Fibroblast of skin of right biceps (primary cell): Measurements from ENCODE around the gene LDLRAD1.
"Not testable (repeated sequence)": the region's sequence is repeated elsewhere in the genome, so short reads cannot be mapped to it uniquely, and the experiment has no call there.

Experiments used
- DNase-seq: peaks from one replicate; pipeline ENCODE4 v3.0.0-alpha.2; 2013

The LDLRAD1 gene, protein sequence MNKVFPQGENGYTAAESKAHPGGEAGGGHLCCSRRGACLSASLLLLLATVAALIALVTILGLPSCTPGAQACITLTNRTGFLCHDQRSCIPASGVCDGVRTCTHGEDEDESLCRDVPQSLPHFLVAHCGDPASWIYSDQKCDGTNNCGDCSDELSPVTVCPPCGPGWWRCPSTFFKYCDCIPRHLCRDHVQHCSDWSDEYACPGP

DNA sequence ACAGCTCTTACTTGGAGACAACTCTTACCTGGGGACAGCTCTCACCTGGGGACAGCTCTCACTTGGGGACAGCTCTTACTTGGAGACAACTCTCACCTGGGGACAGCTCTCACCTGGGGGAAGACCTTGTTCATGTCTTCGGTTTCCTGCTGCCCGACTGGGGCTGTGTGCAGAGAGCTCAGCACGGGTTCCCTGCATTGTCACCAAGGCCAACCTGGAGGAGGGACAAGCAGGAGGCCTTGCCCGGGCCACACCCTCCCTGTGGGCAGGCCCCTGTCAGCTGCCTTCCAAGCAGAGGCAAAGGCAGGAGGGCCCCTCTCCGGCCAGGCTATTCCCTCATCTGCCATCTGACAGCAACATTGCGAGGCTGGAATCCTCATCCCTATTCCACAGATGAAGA lies at the start of gene LDLRAD1:
Gene LDLRAD1, minus strand, starts transcription at position 208 of the 400 bp plus-strand sequence. Its CDS starts 74 bp downstream, at position 134.
- DNase-seq = no peak

DNA sequence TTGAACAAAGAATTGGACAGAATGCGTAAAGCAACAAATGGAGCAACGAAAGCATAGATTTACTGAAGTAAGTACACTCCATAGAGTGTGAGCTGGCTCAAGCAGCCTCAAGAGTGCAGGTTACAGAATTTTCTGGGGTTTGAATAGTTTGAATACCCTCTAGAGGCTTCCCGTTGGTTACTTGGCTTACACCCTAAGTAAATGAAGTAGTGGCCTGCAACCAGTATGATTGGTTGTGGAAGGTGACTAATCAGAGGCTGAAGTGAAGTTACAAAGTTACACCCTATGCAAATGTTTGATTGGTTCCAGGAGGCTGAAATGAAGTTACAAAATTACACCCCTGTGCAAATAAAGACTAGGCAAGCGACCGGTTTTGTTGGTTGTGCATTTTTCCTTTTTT lies 46.3 kb upstream of the LDLRAD1 start:
- no peak for DNase-seq

DNA sequence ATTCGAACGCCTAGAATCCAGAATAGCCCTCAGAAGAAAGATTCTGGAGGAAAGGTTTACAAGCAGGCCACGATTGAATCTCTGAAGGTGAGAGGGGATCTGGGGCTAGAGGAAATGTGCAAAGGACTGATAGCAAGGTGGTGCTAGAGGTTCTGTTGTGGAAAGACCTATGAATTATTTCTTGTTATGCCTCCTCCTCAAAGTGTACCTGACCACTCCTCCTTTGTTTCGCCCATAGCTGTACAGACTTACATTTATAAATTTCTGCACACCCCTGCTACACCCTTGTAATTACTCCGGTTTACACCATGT lies 36.4 kb upstream of the LDLRAD1 start:
- DNase-seq = no peak

DNA sequence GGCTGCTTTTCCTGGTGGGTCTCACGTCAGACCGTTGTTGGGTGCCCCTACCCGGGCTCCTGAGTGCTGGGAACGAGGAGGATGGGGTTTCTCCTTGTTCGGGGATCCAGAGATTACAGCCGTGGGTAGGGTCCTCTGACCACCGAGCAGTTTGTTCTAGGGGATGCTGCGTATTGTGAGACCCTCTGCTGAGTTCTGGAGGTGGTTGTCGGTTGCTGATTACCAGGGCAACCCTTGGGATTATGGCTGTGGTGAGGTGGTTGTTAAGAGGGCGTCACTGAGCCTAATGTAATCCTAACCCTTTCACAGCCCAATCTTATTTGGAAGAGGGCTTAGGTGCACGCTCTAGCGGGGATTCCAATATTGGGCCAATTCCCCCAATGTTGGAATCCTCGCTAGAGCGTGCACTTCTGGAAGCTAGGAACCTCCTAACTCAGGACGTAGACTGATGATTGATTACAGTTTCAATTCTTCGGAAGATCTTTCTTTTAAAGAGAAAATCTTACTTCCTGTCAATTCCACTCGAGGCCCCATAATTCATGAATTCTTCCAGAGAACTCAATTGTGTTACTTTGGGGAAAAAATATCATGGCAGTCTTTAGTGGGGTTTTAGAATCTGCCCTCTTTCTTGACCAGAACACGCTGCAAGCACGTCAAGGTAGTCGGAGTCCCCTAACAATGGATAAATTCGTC lies 35.9 kb upstream of the LDLRAD1 start:
- peak; percentile 14 for DNase-seq

DNA sequence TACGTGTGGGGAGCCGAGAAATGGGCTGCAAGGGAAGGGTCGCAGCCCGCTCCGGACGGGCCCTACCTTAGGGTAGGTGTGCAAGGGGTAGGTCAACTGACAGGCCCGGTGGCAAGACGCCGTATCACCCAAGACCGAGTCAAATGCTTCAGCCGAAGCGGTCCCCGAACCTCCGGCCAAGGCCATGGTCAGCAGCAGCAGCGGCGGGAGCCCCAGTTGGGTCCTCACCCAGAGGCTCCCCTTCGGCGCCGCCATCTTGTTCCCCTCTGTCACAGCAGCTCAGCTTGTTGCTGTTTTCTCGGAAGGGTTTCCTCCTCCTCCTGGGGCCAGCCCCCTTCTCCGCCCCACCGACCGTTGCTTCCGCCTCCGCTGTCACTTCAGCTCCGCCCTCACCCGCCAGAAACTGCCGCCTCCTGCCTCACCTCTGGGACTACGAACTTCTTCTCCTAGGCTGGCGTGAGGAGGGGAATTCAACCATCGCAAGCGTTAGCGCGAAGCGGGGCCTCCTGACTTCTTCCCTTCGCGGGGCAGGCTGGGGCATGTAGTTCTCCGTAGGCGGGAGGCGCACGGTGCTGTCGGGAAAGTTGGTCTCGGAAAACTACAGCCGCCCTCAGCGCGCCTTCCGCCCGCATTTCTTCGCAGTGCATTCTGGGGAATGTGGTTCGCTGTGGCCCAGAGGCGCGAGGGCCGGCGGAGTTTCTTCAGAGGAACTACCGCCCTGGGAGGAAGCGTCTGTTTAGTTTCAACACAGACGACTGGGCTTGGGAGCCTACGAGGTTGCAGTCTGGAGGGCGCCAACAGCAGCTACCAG lies 35.2 kb upstream of the LDLRAD1 start, which contains the start of the genes TCEANC2 and TMEM59:
Gene TCEANC2, plus strand, starts transcription at position 675 of the 811 bp plus-strand sequence. CDS start 815 bp downstream, outside the sequence.
Gene TMEM59, minus strand, starts transcription at position 271 of the 811 bp plus-strand sequence. Its CDS starts 16 bp downstream, at position 255.
- peak; percentile 99 for DNase-seq

DNA sequence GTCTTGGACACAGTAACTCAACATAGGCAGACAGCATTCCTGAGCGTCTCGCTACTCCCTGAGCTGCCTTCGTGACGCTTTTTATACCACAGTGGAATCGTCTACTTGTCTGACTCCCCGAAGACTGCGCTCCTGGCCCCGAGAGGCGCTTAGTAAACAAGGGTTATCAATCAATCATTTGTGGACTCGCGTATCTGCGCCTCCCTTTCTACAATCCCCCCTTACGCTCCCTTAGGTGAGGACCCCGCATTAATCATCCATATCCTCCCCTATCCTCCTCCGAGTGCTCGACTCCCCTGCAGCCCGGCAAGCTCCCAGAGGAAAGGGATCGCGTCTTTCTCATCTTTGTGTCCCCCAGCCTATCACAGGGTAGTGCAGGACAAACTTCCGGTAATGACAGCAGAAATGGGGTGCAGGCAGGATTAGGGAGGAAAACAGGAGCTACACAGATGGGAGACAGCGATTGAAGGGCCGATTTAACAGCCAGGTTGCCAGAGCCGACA lies 34.5 kb upstream of the LDLRAD1 start:
- DNase-seq = peak; percentile 68

DNA sequence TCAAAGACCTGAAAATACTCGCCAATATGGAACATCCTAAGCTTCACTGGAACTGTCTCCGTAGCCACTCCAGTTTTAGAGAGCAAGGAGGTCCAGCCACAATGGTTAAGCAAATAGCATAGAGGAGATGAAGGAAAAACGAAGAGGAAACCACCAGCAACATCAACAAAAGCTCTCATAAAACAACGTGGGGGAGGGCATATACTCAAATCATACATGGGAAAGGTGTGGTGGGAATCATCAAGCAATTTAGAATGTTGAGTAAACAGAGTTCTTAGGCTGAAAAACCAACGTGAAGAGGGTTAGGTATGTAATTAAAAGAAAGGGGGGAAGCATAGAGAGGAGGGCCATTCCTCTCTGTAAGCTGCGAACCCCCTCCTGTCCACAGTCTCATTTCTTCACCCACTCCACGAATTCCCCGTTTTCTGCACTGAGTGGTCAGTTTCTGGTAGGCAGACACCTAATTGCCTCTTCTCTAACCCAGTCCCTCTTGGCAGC lies 34.0 kb upstream of the LDLRAD1 start:
- no peak for DNase-seq

DNA sequence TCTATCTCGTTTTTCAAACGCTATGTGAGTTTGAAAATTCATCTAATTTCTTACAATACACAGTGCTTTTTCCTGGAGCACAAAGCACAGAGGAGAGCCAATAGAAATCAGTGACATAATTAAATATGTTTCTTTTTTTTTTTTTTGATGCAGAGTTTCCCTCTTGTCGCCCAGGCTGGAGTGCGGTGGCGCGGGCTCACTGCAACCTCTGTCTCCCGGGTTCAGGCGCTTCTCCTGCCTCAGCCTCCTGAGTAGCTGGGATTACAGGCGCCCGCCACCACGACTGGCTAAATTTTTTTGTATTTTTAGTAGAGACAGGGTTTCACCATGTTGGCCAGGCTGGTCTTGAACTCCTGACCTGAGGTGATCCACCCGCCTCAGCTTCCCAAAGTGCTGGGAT lies 32.4 kb upstream of the LDLRAD1 start:
- DNase-seq = not testable (repeated sequence)

DNA sequence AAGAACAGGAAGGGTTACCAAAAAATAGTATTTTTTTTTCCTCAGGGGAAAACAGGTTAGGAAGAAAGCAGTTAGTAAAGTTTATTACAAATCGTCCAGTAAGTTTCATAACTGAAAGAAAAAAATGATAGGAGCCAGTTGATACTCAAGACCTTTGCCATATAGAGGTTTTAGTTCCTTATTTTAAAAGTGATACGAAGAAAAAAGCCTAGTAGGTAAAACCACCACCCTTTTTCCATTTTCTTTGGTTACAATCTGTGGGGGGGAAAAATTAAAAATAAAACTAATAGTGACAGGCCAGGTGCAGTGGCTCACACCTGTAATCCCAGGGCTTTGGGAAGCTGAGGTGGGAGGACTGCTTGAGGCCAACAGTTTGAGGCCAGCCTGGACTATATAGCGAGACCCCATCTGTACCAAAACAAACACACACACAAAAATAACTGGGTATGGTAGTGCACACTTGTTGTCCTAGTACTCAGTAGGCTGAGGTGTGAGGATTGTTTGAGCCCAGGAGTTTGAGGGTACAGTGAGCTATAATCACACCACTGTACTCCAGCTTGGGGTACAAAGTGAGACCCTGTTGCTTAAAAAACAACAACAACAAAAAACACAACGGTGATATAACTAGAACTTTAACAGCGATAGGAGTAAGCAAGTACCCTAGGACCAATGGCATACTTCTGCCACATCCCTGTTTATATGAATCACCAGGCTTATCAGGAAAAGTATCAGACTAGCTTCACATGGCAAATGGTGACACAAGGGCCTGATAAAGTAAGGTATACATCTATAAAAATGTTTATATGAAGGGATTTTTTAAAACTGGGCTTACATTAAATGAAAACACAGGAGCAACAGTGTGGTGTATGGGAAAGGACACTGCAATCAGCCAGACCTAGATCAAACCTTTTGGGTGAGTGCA lies 29.7 kb upstream of the LDLRAD1 start:
- no peak for DNase-seq

DNA sequence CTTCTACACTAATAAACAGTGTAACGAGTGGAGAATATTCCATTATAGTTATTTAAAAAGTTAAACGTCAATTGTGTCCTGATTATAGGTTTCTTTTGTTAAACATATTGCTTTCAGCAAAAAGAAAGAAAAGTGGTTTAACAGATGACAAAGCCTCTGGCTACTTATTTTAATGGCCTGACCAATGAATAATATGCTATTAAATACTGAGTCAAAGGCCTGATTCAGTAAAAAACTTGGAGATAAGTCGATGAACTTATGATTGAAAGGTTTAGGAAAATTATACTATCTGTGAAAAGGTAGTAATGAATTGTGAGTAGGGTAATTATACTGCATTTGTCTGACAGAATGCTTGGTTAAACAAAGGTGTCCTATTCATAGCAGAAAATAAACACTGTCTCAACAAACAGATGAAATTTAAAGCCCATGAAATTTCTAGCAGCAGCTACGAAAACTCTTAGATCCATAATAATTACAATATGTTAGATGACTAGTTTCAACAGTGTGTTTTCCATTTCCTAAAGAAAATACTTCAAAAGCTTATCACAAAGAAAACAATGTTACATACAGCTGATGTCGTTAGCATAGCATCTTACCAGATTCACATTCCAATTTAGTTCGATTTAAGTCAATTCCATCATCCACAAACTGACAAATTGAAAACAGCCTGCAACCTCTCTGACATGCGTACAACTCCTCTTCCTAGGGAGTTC lies 28.8 kb upstream of the LDLRAD1 start:
- peak; percentile 49 for DNase-seq

DNA sequence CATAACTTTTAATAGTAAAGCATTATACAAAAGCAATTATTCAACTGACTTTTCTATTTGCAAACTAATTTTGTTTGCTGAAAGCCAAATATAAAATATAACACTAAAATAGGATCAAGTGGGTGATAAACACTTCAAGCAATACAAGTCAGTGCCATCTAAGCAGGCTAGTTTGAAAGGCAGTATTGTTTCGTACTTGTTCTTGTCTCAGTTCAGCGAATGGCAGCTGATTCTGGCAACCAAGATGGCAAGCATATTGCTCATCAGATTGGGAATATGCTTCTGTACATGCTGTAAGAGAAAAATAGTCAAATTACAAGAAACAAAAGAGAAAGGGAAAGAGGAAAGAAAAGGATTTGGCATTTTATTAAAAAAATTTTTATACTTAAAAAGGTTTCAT lies 27.5 kb upstream of the LDLRAD1 start:
- DNase-seq = no peak

DNA sequence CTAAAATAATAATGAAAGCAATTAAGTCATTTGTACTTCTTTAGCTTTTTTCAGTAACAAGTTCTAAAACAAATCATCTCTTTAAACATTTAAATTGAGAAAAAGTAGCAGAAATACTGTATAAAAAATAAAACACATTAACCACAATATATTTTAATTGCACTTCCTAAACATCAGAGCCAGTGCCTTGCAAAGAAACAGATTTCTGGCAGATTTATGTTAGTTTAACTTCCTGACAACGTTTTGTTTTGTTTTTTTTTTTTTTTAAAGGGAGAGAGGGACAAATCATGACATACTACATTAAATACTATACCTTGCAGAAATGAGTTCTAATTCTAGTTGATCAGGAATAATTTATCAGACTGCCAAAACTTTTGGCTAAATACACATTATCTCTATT lies 23.8 kb upstream of the LDLRAD1 start:
- no peak for DNase-seq

DNA sequence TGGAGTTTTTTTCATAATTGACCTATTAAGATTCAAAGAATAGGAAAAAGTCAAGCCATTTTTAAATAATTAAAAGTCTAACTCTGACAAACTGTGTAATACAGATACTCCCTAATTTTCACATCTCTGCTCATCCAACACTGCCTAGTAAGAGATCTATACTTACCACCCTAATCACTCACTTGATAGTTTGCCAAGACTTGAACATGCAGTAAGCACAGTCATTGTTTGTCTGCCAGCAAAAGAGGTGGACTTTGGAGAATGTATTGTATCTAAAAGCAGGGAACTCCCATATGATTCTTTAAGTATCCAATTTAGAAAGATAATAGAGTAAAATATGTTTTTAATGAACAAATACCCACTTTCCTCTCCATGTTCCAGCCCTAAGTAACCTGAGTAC lies 19.5 kb upstream of the LDLRAD1 start:
- DNase-seq = peak; percentile 37

DNA sequence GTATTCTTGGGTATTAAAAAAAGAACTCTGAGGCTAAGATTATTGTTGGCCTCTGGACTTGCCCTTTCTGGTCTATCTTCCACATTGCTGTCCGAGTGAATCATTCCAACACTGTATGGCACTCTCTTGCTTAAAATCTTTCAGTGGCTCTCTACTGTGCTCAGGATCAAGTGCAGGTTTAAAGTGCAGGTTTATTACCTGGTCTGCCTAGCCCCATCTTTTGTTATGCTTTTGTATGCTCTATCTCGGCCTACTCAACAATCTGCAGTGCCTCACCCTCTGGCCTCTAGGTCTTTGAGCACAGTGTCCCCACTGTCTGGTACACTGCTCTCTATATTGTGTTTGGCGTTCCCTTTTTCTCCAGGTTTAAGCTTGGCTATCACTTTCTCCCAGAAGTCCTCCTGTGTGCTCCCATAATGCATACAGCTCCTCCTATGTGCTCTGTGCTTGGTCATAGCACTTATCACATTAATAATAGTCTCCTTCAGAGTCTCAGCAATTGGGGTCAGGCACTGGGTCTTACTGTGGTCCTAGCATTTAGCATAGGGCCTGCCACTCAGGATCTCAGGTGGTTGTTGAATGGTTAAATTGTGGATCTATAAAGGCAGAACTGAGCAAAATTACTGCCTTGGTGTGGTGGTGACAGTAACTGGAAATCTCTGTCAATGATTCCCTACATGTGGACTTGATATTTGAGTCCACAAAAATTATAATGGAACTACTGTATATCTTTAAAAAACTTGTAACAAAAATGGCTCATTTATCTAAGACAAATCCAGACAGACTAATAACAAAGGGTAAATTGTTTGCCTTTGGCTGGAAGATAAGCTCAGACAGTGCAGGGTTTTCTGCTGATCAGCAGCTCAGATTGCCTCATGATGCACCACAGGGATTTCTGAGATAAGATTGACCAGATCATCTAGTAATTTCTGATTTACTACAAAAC lies 10.6 kb upstream of the LDLRAD1 start:
- no peak for DNase-seq

DNA sequence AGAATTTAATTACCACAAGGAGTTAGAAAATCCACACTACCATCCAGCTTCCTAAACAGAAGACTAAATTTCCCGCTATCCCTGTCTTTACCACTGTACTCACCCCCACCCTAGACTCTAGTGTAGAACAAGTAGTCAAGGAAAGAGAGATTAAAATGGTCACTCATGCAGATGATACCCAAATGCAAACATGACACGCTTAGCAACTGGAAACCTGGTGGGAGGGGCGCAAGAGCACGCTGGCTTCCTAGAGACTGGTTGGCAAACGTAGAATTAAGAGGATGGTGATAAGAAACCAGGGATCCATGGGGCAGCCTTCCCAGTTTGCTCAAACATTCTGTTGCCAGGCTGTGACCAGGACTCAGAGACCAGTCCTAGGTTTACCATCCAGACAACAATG lies 9.9 kb upstream of the LDLRAD1 start:
- DNase-seq = no peak

DNA sequence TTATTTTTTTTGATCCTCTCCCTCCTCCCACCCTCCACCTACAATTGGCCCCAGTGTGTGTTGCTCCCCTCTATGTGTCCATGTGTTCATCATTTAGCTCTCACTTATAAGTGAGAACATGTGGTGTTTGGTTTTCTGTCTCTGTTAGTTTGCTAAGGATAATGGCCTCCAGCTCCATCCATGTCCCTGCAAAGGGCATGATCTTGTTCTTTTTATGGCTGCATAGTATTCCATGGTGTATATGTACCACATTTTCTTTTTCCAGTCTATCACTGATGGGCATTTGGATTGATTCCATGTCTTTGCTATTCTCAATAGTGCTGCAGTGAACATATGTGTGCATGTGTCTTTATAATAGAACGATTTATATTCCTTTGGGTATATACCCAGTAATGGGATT lies 6.8 kb upstream of the LDLRAD1 start:
- not testable (repeated sequence) for DNase-seq

DNA sequence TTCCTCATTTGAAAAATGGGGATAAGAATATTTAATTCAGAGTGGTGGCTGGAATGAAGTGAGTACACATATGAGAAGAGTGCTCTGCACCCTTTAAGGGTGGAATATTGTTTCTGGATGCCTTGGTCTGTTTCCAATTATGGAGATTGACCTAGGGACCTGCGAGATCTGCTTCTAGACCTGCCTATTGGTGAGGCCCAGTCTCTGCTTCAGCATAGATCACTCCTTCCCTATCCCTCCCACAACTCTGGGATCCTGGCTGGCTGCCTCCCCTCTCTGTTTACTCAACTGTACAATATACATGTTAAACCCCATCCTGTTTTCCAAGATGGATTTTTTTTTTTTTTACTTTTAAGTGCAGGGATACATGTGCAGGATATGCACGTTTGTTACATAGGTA lies 6.4 kb upstream of the LDLRAD1 start:
- no peak for DNase-seq

DNA sequence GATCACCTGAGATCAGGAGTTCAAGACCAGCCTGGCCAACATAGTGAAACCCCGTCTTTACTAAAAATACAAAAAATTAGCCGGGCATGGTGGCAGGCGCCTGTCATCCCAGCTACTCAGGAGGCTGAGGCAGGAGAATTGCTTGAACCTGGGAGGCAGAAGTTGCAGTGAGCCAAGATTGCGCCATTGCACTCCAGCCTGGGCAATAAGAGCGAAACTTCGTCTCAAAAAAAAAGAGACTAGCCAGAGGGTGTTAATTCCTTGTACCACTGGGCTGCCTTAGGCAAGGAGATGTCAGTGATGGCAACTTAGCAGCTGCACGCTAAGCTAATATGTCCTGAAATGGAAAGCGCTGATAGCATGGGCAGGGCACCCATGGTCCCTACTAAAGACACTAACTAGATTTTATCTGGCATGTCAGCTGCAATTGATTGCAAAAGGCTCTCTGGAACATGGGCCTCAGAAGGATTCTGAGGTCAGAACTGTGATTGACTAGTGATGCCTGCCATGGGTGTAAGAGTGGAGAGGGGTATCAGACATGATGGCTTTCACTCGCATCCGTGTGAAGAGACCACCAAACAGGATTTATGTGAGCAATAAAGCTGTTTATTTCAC lies 1.7 kb upstream of the LDLRAD1 start:
- DNase-seq = not testable (repeated sequence)

DNA sequence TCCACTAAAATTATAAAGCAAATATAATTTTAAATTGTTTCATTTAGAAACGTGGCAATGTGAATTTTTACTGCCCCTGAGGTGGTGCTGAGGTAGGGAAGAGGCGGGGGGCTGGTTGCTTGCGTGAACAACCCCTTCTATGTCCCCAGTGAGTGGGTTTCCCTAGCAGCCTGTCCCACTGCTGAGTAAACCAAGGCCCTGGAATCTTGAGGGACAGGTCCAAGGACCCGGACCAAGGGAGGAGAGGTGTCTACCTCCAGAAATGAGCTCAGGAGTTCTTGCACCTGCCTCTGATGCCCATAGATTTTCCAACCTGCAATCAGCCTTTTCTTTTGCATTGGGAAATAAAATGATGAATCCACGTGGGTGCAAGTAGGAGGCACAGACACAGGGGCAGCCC lies 649 bp upstream of the LDLRAD1 start:
- no peak for DNase-seq
